ENCODE results near the gene ALDH3A1.

ALDH3A1 gene

DNA sequence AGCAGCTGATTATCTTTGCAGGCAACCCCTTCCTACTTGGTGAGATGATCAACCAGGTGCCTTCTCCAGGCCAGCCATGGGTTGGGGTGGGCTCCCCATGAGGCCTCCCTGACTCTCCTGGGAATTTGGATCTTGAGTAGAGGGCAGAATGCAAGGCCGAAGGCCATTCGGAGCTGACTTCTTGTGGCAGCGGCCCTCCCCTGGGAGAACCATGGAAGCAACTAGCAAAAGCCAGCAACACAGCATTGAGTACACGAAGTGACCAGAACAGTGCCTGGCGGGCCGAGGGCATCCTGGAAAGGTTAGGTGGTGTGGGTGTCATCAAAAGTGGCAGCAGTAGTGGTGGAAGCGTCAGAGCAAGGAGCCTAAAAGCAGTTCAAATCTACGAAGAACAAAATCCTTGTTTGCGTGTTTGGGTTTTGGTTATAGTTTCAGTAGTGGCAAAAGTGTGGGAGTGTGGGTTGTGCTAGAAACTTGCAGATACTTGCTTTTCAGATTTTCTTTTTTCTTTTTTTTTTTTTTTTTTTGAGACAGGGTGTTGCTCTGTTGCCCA is 2.0 kb upstream of the ALDH3A1 start:
- 94 to 98% methylated on average over 6 to 9 of the region's 9 CpGs for WGBS, 2 experiments (ENCODE audit: insufficient coverage in 2 of 2)
- no peaks in the 10 kb centered on the region for H3K4me1 ChIP-seq (ENCODE audit: control insufficient read depth, insufficient read depth, low read length, poor library complexity, severe bottlenecking)
- H3K27ac ChIP-seq (ENCODE audit: low read depth, low read length, severe bottlenecking): no peak overlapping the region
- no peaks in the 10 kb centered on the region for H3K9me3 ChIP-seq (ENCODE audit: control insufficient read depth, low read length)
- no peaks in the 10 kb centered on the region for H3K36me3 ChIP-seq (ENCODE audit: control insufficient read depth, insufficient read depth, low read length)
- H3K4me3 ChIP-seq (ENCODE audit: extremely low read depth, insufficient read depth, low read length, poor library complexity, severe bottlenecking): no peak overlapping the region

GRCh38 chr17:19748807-19749193 is 702 bp upstream of the ALDH3A1 start:
- 83 to 84% methylated on average over 13 of the region's 13 CpGs for WGBS, 2 experiments (ENCODE audit: insufficient coverage in 2 of 2)
- Histone ChIP-seq H3K36me3 (ENCODE audit: control insufficient read depth, insufficient read depth, low read length) (no peaks in the 10 kb centered on the region), H3K4me1 (ENCODE audit: control insufficient read depth, insufficient read depth, low read length, poor library complexity, severe bottlenecking) (no peaks in the 10 kb centered on the region), H3K27ac (ENCODE audit: low read depth, low read length, severe bottlenecking) (no peak overlapping the region), H3K9me3 (ENCODE audit: control insufficient read depth, low read length) (no peaks in the 10 kb centered on the region), H3K4me3 (ENCODE audit: extremely low read depth, insufficient read depth, low read length, poor library complexity, severe bottlenecking) (no peak overlapping the region)

DNA sequence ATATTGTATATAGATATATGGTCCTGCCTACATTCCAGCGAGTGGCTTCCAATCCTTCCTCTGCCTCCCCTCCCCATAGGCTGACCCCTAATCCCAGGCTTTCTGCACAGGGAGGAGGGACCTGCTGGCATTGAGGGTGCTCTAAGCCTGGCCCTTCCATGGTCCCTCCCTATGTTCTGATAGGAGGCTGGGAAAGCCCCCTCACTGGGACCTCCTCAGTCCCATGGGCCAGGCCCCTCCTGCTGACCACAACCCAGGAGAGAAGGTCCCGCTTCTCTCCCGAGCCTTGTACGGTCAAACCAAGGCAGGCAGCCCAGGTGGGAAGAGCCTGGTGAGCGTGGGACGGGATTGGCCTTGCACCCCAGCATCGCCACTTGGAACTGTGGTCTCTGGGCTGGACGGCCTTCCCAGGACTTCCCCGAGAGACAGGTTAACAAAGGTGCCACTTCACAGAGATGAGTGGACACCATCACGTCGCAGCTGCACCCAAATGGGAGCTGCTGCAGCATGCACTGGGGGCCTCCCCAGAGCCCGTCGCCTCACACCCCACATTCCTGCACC is 859 bp downstream of the ALDH3A1 start:
- Histone ChIP-seq H3K4me1 (ENCODE audit: control insufficient read depth, insufficient read depth, low read length, poor library complexity, severe bottlenecking) (no peaks in the 10 kb centered on the region), H3K27ac (ENCODE audit: low read depth, low read length, severe bottlenecking) (no peak overlapping the region), H3K36me3 (ENCODE audit: control insufficient read depth, insufficient read depth, low read length) (no peaks in the 10 kb centered on the region), H3K4me3 (ENCODE audit: extremely low read depth, insufficient read depth, low read length, poor library complexity, severe bottlenecking) (no peak overlapping the region), H3K9me3 (ENCODE audit: control insufficient read depth, low read length) (no peaks in the 10 kb centered on the region)
- WGBS, 2 experiments (ENCODE audit: insufficient coverage in 2 of 2): 86 to 92% methylated on average over 10 to 12 of the region's 13 CpGs

GRCh38 chr17:19746517-19746916 is 1.6 kb downstream of the ALDH3A1 start:
- H3K27ac ChIP-seq (ENCODE audit: low read depth, low read length, severe bottlenecking): no peak overlapping the region
- no peaks in the 10 kb centered on the region for H3K9me3 ChIP-seq (ENCODE audit: control insufficient read depth, low read length)
- no peaks in the 10 kb centered on the region for H3K4me1 ChIP-seq (ENCODE audit: control insufficient read depth, insufficient read depth, low read length, poor library complexity, severe bottlenecking)
- H3K36me3 ChIP-seq (ENCODE audit: control insufficient read depth, insufficient read depth, low read length): no peaks in the 10 kb centered on the region
- 95 to 96% methylated on average over 13 to 17 of the region's 20 CpGs for WGBS, 2 experiments (ENCODE audit: insufficient coverage in 2 of 2)
- no peak overlapping the region for H3K4me3 ChIP-seq (ENCODE audit: extremely low read depth, insufficient read depth, low read length, poor library complexity, severe bottlenecking)

- Histone ChIP-seq H3K4me3 (ENCODE audit: extremely low read depth, insufficient read depth, low read length, poor library complexity, severe bottlenecking) (peak overlapping the region; percentile 33), H3K36me3 (ENCODE audit: control insufficient read depth, insufficient read depth, low read length) (no peaks in the 10 kb centered on the region), H3K9me3 (ENCODE audit: control insufficient read depth, low read length) (no peaks in the 10 kb centered on the region), H3K4me1 (ENCODE audit: control insufficient read depth, insufficient read depth, low read length, poor library complexity, severe bottlenecking) (no peaks in the 10 kb centered on the region), H3K27ac (ENCODE audit: low read depth, low read length, severe bottlenecking) (no peak overlapping the region)
- WGBS, 2 experiments (ENCODE audit: insufficient coverage in 2 of 2): 35 to 39% methylated on average over 40 to 42 of the region's 50 CpGs
Measured at GRCh38 chr17:19744922-19745757, 3.0 kb downstream of the ALDH3A1 start.

DNA sequence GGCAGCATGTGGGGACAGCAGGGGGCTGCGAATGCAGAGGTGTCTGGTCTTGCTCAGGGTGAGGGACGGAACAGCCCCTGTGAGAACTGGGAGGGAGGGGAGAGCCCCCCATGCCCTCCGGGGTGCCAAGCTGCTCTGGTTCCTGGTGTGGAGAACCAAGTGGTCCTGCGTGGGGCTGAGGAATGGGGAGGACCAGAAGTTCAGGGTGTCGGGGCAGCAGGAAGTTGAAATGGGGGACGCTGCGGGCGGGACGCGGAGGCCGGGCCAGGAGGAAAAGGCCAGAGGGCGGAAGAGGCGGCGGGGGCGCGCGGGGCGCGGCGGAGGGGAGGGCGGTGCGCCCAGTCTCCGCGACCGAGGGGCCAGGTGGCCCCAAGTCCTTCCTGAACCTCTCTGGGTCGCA is 3.6 kb downstream of the ALDH3A1 start:
- no peak overlapping the region for H3K27ac ChIP-seq (ENCODE audit: low read depth, low read length, severe bottlenecking)
- H3K36me3 ChIP-seq (ENCODE audit: control insufficient read depth, insufficient read depth, low read length): no peaks in the 10 kb centered on the region
- 27 to 55% methylated on average over 5 to 10 of the region's 26 CpGs for WGBS, 2 experiments (ENCODE audit: insufficient coverage in 2 of 2)
- no peaks in the 10 kb centered on the region for H3K4me1 ChIP-seq (ENCODE audit: control insufficient read depth, insufficient read depth, low read length, poor library complexity, severe bottlenecking)
- peak overlapping the region; percentile 33 for H3K4me3 ChIP-seq (ENCODE audit: extremely low read depth, insufficient read depth, low read length, poor library complexity, severe bottlenecking)
- H3K9me3 ChIP-seq (ENCODE audit: control insufficient read depth, low read length): no peaks in the 10 kb centered on the region

DNA sequence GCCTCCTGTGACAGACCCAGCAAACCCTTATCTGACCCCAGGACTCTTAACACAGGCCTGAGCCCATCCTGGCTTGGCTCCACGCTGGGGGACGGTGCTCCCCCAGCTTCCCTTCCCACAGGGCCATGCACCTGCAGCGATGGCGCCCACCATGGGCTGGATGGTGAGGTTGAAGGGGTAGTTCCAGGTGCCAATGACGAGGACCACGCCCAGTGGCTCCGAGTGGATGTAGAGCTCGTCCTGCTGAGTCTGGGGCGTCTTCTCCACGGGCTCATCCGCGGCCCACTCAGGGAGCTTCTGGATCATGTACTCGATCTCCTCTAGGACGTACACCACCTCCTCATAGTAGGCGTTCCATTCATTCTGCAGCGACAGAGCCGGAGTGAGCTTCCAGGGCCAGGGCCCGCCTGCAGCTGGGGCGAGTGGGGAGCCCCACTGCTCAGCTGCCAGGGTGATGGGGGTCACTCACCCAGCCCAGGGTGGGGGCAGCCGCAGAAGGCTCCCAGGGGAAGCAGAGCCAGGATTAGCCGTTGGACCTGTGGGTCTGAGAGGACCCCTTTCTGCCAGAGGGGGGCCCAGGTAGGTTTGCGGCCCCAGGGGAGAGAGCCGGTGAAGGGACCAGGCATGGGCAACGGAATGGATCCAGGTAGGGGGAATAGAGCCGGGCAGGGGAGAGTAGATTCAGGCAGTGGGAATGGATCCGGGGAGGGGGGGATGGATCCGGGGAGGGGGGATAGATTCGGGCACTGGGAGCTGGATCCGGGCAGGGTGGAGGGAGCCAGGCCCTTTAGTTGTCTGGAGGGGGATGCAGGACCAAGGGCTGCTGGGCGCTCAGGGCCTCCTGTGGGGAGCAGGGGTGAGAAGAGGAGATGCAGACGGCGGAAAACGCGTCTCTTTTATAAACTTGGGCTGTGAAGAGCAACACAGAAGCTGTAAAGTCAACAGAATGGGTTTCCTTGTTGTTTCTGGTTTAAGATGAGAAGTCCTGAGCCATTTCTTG is 4.7 kb downstream of the ALDH3A1 start:
- 91 to 93% methylated on average over 24 to 32 of the region's 34 CpGs for WGBS, 2 experiments (ENCODE audit: insufficient coverage in 2 of 2)
- no peaks in the 10 kb centered on the region for H3K4me1 ChIP-seq (ENCODE audit: control insufficient read depth, insufficient read depth, low read length, poor library complexity, severe bottlenecking)
- H3K27ac ChIP-seq (ENCODE audit: low read depth, low read length, severe bottlenecking): no peak overlapping the region
- no peaks in the 10 kb centered on the region for H3K9me3 ChIP-seq (ENCODE audit: control insufficient read depth, low read length)
- H3K36me3 ChIP-seq (ENCODE audit: control insufficient read depth, insufficient read depth, low read length): no peaks in the 10 kb centered on the region
- H3K4me3 ChIP-seq (ENCODE audit: extremely low read depth, insufficient read depth, low read length, poor library complexity, severe bottlenecking): no peak overlapping the region

GRCh38 chr17:19742495-19742894 is 5.6 kb downstream of the ALDH3A1 start:
- Histone ChIP-seq H3K4me1 (ENCODE audit: control insufficient read depth, insufficient read depth, low read length, poor library complexity, severe bottlenecking) (no peaks in the 10 kb centered on the region), H3K4me3 (ENCODE audit: extremely low read depth, insufficient read depth, low read length, poor library complexity, severe bottlenecking) (no peak overlapping the region), H3K9me3 (ENCODE audit: control insufficient read depth, low read length) (no peaks in the 10 kb centered on the region), H3K27ac (ENCODE audit: low read depth, low read length, severe bottlenecking) (no peak overlapping the region), H3K36me3 (ENCODE audit: control insufficient read depth, insufficient read depth, low read length) (no peaks in the 10 kb centered on the region)
- 90 to 100% methylated on average over 4 to 10 of the region's 10 CpGs for WGBS, 2 experiments (ENCODE audit: insufficient coverage in 2 of 2)

DNA sequence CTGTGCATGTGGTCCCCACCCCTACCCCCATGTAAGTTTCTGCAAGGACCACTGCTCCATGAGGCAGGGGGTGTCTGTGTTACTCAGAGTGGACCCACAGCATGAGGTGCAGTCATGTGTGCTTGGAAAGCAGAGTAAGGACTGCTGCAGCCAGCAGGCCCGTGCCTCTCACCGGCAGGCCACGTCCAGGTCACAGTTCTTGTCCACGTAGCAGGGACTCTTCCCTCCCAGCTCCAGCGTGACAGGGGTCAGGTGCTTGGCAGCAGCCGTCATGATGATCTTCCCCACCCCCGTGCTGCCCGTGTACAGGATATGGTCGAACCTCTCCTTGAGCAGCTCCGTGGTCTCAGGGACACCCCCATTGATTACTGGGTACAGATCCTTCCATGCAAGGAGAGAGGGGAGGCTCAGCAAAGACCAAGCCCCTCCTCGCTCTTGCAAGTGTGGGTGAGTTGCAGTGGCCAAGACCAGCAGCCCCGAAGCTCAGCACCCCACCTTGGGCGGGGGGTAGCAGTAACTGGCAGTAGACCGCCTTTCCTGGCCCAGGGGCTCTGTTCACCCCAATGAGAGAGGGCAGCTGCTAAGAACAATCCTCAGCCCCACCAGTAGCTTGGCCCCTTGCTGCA is 6.2 kb downstream of the ALDH3A1 start:
- Histone ChIP-seq H3K4me3 (ENCODE audit: extremely low read depth, insufficient read depth, low read length, poor library complexity, severe bottlenecking) (no peak overlapping the region), H3K27ac (ENCODE audit: low read depth, low read length, severe bottlenecking) (no peak overlapping the region), H3K36me3 (ENCODE audit: control insufficient read depth, insufficient read depth, low read length) (no peaks in the 10 kb centered on the region), H3K4me1 (ENCODE audit: control insufficient read depth, insufficient read depth, low read length, poor library complexity, severe bottlenecking) (no peaks in the 10 kb centered on the region), H3K9me3 (ENCODE audit: control insufficient read depth, low read length) (no peaks in the 10 kb centered on the region)
- 88 to 93% methylated on average over 13 to 14 of the region's 14 CpGs for WGBS, 2 experiments (ENCODE audit: insufficient coverage in 2 of 2)

- 87 to 92% methylated on average over 6 of the region's 7 CpGs for WGBS, 2 experiments (ENCODE audit: insufficient coverage in 2 of 2)
- Histone ChIP-seq H3K4me1 (ENCODE audit: control insufficient read depth, insufficient read depth, low read length, poor library complexity, severe bottlenecking) (no peaks in the 10 kb centered on the region), H3K27ac (ENCODE audit: low read depth, low read length, severe bottlenecking) (no peak overlapping the region), H3K36me3 (ENCODE audit: control insufficient read depth, insufficient read depth, low read length) (no peaks in the 10 kb centered on the region), H3K9me3 (ENCODE audit: control insufficient read depth, low read length) (no peaks in the 10 kb centered on the region), H3K4me3 (ENCODE audit: extremely low read depth, insufficient read depth, low read length, poor library complexity, severe bottlenecking) (no peak overlapping the region)
Measured at GRCh38 chr17:19740933-19741332, 7.2 kb downstream of the ALDH3A1 start.
